CD8-positive, alpha-beta memory T cell (primary cell): ENCODE results near the gene GPC6. TPM values are rescaled to one million over a fixed set of nuclear protein-coding genes. Genes with fewer than 3 reads are reported as not detected.

Experiments used
- CTCF ChIA-PET: fragments of 350-600 bp; sonication (Branson Sonifier 250); formaldehyde crosslinking; loops from one replicate; lab custom pipeline; 2021; ENCODE audit warnings: antibody characterized with exemption; lab: Charles Lee
- POLR2A ChIA-PET: fragments of 350-600 bp; sonication (Branson Sonifier 250); formaldehyde crosslinking; loops from one replicate; lab custom pipeline; 2021; ENCODE audit warnings: antibody characterized with exemption; lab: Charles Lee
- DNase-seq, 5 donors: peaks; one replicate each; pipeline versions ENCODE4 v3.0.0 to v3.0.0-alpha.2; 2020 to 2022; ENCODE audit warnings: mixed read lengths in 1 of 5
- H3K27ac ChIP-seq: one replicate; pipeline ENCODE4 v1.7.0; 2013; ENCODE audit warnings: low read depth, mild to moderate bottlenecking, low read length, moderate library complexity
- H3K27me3 ChIP-seq: 2 replicates; pipeline ENCODE4 v1.7.0; 2013; ENCODE audit warnings: low read length, mild to moderate bottlenecking; ENCODE audit not compliant: insufficient read depth, poor library complexity, severe bottlenecking
- H3K36me3 ChIP-seq: 2 replicates; pipeline ENCODE4 v1.7.0; 2013; ENCODE audit warnings: mild to moderate bottlenecking, low read length, moderate library complexity; ENCODE audit not compliant: insufficient read depth
- H3K4me1 ChIP-seq: 2 replicates; pipeline ENCODE4 v1.7.0; 2013; ENCODE audit warnings: mild to moderate bottlenecking, low read length, moderate library complexity; ENCODE audit not compliant: insufficient read depth
- H3K4me3 ChIP-seq: 2 replicates; pipeline ENCODE4 v1.7.0; 2013; ENCODE audit warnings: mild to moderate bottlenecking, low read length
- H3K9me3 ChIP-seq: 2 replicates; pipeline ENCODE4 v1.7.0; 2013; ENCODE audit warnings: mild to moderate bottlenecking, low read length
- H3K27ac Mint-ChIP-seq, 8 donors: one replicate each; pipeline ENCODE4 v1.8.0; 2020 to 2021; ENCODE audit warnings: mixed read lengths in 8 of 8, mild to moderate bottlenecking in 6 of 8, inconsistent platforms in 3 of 8, moderate library complexity in 3 of 8
- H3K27me3 Mint-ChIP-seq, 2 donors: one replicate each; pipeline ENCODE4 v1.8.0; 2020 to 2021; ENCODE audit warnings: mixed read lengths in 2 of 2, mild to moderate bottlenecking in 1 of 2, moderate library complexity in 1 of 2
- H3K36me3 Mint-ChIP-seq, 3 donors: one replicate each; pipeline ENCODE4 v1.8.0; 2020 to 2021; ENCODE audit warnings: mixed read lengths in 3 of 3, inconsistent platforms in 1 of 3, mild to moderate bottlenecking in 1 of 3
- H3K4me1 Mint-ChIP-seq, 3 donors: one replicate each; pipeline ENCODE4 v1.8.0; 2020 to 2021; ENCODE audit warnings: mixed read lengths in 3 of 3, inconsistent platforms in 1 of 3, mild to moderate bottlenecking in 1 of 3
- H3K4me3 Mint-ChIP-seq, 7 donors: one replicate each; pipeline ENCODE4 v1.8.0; 2020 to 2021; ENCODE audit warnings: mixed read lengths in 7 of 7, mild to moderate bottlenecking in 6 of 7, moderate library complexity in 4 of 7, inconsistent platforms in 2 of 7
- H3K9me3 Mint-ChIP-seq, 5 donors: one replicate each; pipeline ENCODE4 v1.8.0; 2020 to 2022; ENCODE audit warnings: mixed read lengths in 5 of 5, mild to moderate bottlenecking in 3 of 5, moderate library complexity in 2 of 5, inconsistent platforms in 1 of 5
- polyA plus RNA-seq: library from polyadenylated mRNA; unstranded; fragments of 300-500 nt; fragmentation: Illumina TruSeq; gene quantifications from one replicate; pipeline ENCODE4 v1.2.3, GENCODE V29; 2021
- total RNA-seq, 2 experiments: library from RNA; stranded (reverse); gene quantifications; one replicate each; pipeline ENCODE4 v1.2.3, GENCODE V29; 2021

Gene GPC6
- total and polyA plus RNA-seq, 3 experiments from 2014 or later = not detected

DNA sequence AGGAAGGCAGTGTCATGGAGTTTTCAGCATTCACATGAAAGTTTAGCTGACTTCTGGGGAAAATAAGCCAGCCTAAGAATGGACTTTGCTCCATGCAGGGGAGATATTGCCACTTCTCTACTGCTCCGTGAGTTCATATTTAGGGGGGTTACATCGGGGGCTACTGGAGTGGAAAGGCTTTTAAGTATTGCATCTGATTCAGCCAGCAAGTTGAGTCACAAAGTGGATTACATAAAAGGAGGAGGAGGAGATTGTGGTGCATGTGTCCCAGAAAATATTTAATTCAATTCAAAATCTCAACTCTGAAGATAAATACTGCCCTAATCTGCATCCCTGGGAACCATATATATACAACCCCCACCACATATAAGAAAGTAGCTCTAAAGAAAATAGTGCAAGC lies 635.7 kb downstream of the GPC6 start:
- H3K4me3 Mint-ChIP-seq = no peak overlapping the region
- H3K27me3 Mint-ChIP-seq = no peaks in the 10 kb centered on the region
- no peaks in the 10 kb centered on the region for H3K36me3 Mint-ChIP-seq
- ChIA-PET CTCF (no interaction called here), POLR2A (no interaction called here)
- Histone ChIP-seq H3K4me3 (no peak overlapping the region), H3K4me1 (no peaks in the 10 kb centered on the region), H3K36me3 (no peaks in the 10 kb centered on the region), H3K9me3 (no peaks in the 10 kb centered on the region), H3K27ac (no peak overlapping the region), H3K27me3 (no peaks in the 10 kb centered on the region)
- no peaks in the 10 kb centered on the region for H3K4me1 Mint-ChIP-seq
- H3K27ac Mint-ChIP-seq = no peak overlapping the region
- no peak for DNase-seq
- H3K9me3 Mint-ChIP-seq = no peaks in the 10 kb centered on the region

DNA sequence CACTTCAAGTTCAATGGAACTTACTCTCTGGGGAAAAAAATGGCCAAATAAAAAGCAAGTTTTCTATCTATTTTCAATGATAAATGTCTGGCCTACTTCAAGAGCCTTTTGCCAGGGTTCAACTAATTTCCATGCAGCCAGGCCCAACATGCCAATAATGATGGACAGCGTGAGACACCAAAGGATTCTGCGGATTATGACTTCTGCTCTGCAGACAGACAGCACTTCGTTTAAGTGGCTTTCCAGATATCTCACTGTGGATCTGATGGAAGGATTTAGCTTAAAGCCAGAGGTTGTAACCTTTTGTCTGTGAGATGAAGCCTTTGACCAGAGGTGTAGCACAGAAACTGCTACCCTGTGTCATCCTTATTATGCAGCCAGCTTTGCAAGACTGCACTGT lies 638.6 kb downstream of the GPC6 start:
- H3K9me3 ChIP-seq = no peaks in the 10 kb centered on the region
- no peaks in the 10 kb centered on the region for H3K36me3 Mint-ChIP-seq
- no peaks in the 10 kb centered on the region for H3K4me1 ChIP-seq
- H3K27ac Mint-ChIP-seq = no peak overlapping the region
- H3K27me3 ChIP-seq = no peaks in the 10 kb centered on the region
- H3K9me3 Mint-ChIP-seq = no peaks in the 10 kb centered on the region
- H3K4me1 Mint-ChIP-seq = no peaks in the 10 kb centered on the region
- H3K4me3 ChIP-seq = no peak overlapping the region
- POLR2A ChIA-PET = no interaction called here
- no peaks in the 10 kb centered on the region for H3K27me3 Mint-ChIP-seq
- no peaks in the 10 kb centered on the region for H3K36me3 ChIP-seq
- no peak for DNase-seq
- no peak overlapping the region for H3K27ac ChIP-seq
- H3K4me3 Mint-ChIP-seq = no peak overlapping the region
- CTCF ChIA-PET = no interaction called here

DNA sequence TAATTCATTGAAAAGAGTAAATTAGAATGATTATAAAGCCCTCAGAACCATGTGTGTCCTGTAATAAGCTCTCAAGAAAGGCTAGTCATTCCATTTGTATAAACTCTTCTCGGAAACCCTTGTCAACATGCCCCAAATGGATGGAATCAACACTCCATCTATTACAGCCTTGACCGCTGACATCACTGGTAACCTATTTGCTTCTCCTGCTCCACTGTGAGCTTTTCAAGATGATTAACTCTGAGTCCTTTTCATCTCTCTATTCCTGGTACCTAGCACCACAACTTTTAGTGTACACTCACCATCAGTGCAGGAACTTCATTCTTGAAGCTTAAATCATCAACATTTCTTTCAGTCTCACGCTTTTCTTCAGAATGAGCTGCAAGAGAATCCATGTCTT lies 640.9 kb downstream of the GPC6 start:
- H3K36me3 ChIP-seq = no peaks in the 10 kb centered on the region
- DNase-seq = no peak

DNA sequence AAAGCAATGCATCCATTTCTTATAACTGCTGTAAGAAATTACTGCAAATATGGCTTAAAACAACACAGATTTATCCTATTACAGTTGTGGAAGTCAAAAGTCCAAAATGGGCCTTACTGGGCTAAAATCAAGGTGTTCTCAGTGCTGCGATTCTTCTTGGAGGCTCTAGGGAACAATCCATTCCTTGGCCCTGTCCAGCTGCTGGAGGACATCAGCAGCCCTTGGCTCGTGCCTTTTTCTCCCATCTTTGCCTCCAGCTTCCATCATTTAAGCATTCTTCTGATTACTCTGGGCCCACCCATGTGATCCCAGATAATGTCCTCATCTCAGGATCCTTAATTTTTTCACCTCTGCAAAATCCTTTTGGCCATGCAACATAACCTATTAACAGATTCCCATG lies 645.8 kb downstream of the GPC6 start:
- no peak for DNase-seq
- no peak overlapping the region for H3K4me3 Mint-ChIP-seq
- Histone ChIP-seq H3K36me3 (no peaks in the 10 kb centered on the region), H3K27me3 (no peaks in the 10 kb centered on the region), H3K9me3 (no peaks in the 10 kb centered on the region), H3K4me3 (no peak overlapping the region), H3K27ac (no peak overlapping the region), H3K4me1 (no peaks in the 10 kb centered on the region)
- no peaks in the 10 kb centered on the region for H3K9me3 Mint-ChIP-seq
- no peaks in the 10 kb centered on the region for H3K4me1 Mint-ChIP-seq
- H3K27ac Mint-ChIP-seq = no peak overlapping the region
- POLR2A ChIA-PET = no interaction called here
- H3K27me3 Mint-ChIP-seq = no peaks in the 10 kb centered on the region
- no peaks in the 10 kb centered on the region for H3K36me3 Mint-ChIP-seq
- CTCF ChIA-PET = interaction anchor here (1.0 kb wide), 1 partner anchor 33 kb away, joined by 4 read pairs; no protein-coding TSS in a partner anchor

More for the DNA sequence above, 640.9 kb downstream of the GPC6 start:
- no peak overlapping the region for H3K27ac ChIP-seq
- H3K9me3 ChIP-seq = no peaks in the 10 kb centered on the region
- H3K4me1 ChIP-seq = no peaks in the 10 kb centered on the region
- Mint-ChIP-seq H3K36me3 (no peaks in the 10 kb centered on the region), H3K4me3 (no peak overlapping the region), H3K27ac (no peak overlapping the region), H3K9me3 (no peaks in the 10 kb centered on the region), H3K27me3 (no peaks in the 10 kb centered on the region), H3K4me1 (no peaks in the 10 kb centered on the region)
- CTCF ChIA-PET = no interaction called here
- no peak overlapping the region for H3K4me3 ChIP-seq
- POLR2A ChIA-PET = no interaction called here
- no peaks in the 10 kb centered on the region for H3K27me3 ChIP-seq

DNA sequence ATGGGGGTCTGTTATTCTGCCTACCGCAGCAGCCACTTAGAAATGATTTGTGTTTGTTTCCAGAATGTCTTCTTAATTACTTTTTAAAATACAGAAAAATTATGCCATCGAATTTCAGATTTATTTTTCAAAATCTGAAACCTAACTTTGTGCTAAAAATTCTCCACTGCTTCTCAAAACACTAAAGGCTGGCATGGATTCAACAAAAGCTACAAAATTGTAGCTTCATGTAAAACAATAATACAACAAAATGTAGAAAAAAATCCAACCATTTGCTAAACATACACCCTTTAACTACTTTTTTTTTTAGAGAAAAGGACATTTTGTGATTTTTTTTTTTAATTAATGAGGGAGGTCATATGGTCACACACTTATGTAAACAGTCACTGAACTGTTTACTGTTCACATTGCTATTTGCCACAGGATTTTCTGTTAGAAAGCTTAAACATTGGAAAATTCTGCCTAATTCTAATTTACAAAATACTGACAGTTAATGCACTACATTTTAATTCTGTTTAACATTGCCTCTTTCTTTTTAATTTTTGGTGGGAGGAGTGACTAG lies 646.3 kb downstream of the GPC6 start:
- POLR2A ChIA-PET = no interaction called here

DNA sequence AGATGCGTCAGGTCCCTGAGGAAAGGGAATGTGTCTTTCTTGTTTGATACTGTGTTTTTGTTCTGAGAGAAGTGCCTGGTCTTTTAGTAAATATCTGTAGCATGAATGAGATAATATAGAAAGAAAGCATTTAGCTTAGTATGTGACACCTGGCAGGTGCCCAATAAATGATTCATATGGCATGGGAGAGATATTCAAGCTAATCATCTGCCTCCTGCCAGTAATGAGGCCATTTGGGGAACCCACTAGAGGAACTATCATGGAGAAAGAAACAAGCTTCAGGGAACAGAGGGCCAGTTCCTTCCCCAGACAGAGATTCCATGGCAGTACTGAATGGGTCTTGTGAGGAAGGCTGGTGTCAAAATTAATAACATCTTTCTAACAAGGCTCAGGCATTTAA lies 648.9 kb downstream of the GPC6 start:
- CTCF ChIA-PET = no interaction called here

More for the DNA sequence above, 646.3 kb downstream of the GPC6 start:
- Mint-ChIP-seq H3K36me3 (no peaks in the 10 kb centered on the region), H3K27ac (no peak overlapping the region), H3K4me3 (no peak overlapping the region), H3K27me3 (no peaks in the 10 kb centered on the region), H3K4me1 (no peaks in the 10 kb centered on the region), H3K9me3 (peaks cover 0 to 4% (median 0%) of the 10 kb centered on the region in 5 donors)
- H3K4me3 ChIP-seq = no peak overlapping the region
- CTCF ChIA-PET = interaction anchor here (1.0 kb wide), 1 partner anchor 32 kb away, joined by 4 read pairs; no protein-coding TSS in a partner anchor
- H3K4me1 ChIP-seq = no peaks in the 10 kb centered on the region
- no peaks in the 10 kb centered on the region for H3K36me3 ChIP-seq
- H3K9me3 ChIP-seq = no peaks in the 10 kb centered on the region
- no peak for DNase-seq
- no peaks in the 10 kb centered on the region for H3K27me3 ChIP-seq
- no peak overlapping the region for H3K27ac ChIP-seq

DNA sequence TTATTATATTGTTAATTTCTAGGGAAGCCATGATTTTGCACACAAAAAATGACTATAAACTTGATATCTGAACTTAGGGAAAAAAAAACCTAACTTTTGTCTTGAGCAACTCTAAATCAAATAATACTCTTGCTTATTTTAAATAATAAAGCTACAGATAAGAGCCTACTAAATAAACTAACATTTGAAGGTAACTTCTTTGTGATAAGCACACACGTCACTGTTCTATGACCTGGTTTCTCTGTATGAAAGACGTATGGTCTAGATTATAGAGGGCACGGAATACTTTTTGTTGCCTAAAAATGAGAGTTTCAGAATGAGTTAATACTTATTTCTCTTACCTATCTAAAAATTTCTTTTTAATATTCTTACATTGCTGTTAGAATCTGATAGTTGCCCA lies 649.6 kb downstream of the GPC6 start:
- ChIA-PET CTCF (no interaction called here), POLR2A (no interaction called here)
- no peaks in the 10 kb centered on the region for H3K27me3 Mint-ChIP-seq
- peaks cover 0 to 7% (median 3%) of the 10 kb centered on the region in 5 donors for H3K9me3 Mint-ChIP-seq
- no peak for DNase-seq
- no peaks in the 10 kb centered on the region for H3K4me1 ChIP-seq
- H3K36me3 Mint-ChIP-seq = no peaks in the 10 kb centered on the region
- H3K27ac ChIP-seq = no peak overlapping the region
- H3K27ac Mint-ChIP-seq = no peak overlapping the region
- no peaks in the 10 kb centered on the region for H3K4me1 Mint-ChIP-seq
- no peak overlapping the region for H3K4me3 Mint-ChIP-seq
- H3K9me3 ChIP-seq = no peaks in the 10 kb centered on the region
- no peaks in the 10 kb centered on the region for H3K36me3 ChIP-seq
- H3K27me3 ChIP-seq = no peaks in the 10 kb centered on the region
- no peak overlapping the region for H3K4me3 ChIP-seq

More for the DNA sequence above, 648.9 kb downstream of the GPC6 start:
- no peak overlapping the region for H3K4me3 Mint-ChIP-seq
- Histone ChIP-seq H3K27me3 (no peaks in the 10 kb centered on the region), H3K36me3 (no peaks in the 10 kb centered on the region), H3K9me3 (no peaks in the 10 kb centered on the region), H3K27ac (no peak overlapping the region), H3K4me1 (no peaks in the 10 kb centered on the region), H3K4me3 (no peak overlapping the region)
- DNase-seq = no peak
- H3K27me3 Mint-ChIP-seq = no peaks in the 10 kb centered on the region
- H3K4me1 Mint-ChIP-seq = no peaks in the 10 kb centered on the region
- peaks cover 0 to 7% (median 2%) of the 10 kb centered on the region in 5 donors for H3K9me3 Mint-ChIP-seq
- H3K27ac Mint-ChIP-seq = peak overlapping the region in 1 of 8 donors; percentile 33
- POLR2A ChIA-PET = no interaction called here
- H3K36me3 Mint-ChIP-seq = no peaks in the 10 kb centered on the region

DNA sequence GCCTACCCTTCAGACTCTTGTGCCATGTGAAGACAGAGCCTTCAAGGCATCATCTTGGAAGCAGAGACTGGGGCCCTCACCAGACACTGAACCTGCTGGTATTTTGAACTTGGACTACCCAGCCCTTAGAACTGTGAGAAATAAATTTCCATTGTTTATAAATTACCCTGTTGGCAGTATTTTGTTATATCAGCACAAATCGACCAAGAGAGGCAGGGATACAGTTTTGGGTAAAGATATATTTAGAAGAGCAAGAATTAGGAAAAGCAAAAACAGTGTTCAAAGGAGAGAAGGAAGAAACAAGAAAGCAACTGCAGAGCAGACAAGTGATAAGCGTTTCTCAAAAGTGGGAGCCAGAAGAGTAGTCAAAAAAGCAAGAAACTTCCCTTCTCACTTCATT lies 652.1 kb downstream of the GPC6 start:
- no peaks in the 10 kb centered on the region for H3K4me1 ChIP-seq
- ChIA-PET CTCF (no interaction called here), POLR2A (no interaction called here)
- H3K9me3 Mint-ChIP-seq = peaks cover 0 to 7% (median 3%) of the 10 kb centered on the region in 5 donors
- no peaks in the 10 kb centered on the region for H3K9me3 ChIP-seq
- H3K4me1 Mint-ChIP-seq = no peaks in the 10 kb centered on the region
- H3K27ac ChIP-seq = no peak overlapping the region
- no peak for DNase-seq
- H3K36me3 ChIP-seq = no peaks in the 10 kb centered on the region
- no peaks in the 10 kb centered on the region for H3K27me3 Mint-ChIP-seq
- no peak overlapping the region for H3K27ac Mint-ChIP-seq
- H3K36me3 Mint-ChIP-seq = no peaks in the 10 kb centered on the region
- H3K27me3 ChIP-seq = no peaks in the 10 kb centered on the region
- H3K4me3 Mint-ChIP-seq = no peak overlapping the region
- no peak overlapping the region for H3K4me3 ChIP-seq
